Measurements from ENCODE around the gene MPST. TPM values are rescaled to one million over a fixed set of nuclear protein-coding genes. Genes with fewer than 3 reads are reported as not detected.

MPST gene
- total RNA-seq, 4 donors from 2014 or later: 131 to 161 (median 146) TPM

DNA sequence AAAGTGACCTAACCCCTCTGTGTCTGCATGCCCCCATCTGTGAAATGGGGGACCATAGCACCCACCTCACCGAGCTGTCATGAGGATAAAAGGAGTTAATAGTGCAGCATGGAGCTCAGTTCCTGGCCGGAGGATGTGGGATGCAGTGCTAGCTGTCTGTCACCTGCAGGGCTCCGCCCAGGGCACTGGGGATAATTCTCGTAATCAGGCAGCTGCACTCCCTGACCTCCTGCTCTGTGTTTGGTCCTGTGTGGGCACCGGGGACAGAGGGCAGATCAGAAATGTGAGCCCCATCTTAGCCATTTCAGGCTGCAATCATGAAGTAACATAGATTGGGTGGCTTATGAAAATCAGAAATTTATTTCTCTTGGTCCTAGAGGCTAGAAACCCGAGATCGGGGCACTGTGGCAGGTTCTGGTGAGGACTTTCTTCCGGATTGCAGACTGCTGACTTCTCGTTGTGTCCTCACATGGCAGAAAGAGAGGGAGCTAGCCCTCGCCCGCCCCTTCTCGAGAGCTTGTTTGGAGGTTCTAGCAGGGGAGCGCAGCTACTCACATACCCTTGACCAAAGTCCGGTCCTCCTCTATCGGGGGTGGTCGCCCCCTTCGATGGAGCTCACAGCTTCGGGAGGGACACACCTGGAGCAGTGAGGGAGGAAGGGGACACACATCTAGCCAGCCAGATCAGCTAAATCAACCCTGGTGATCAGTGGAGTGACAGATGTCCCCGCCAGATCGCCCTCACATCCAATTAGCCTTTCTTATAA, 35.2 kb downstream of the MPST start:
- Histone ChIP-seq H3K4me1 (no peaks in the 10 kb centered on the region), H3K27ac (no peak overlapping the region), H3K4me3 (no peak overlapping the region), H3K27me3 (peaks cover 0 to 12% (median 9%) of the 10 kb centered on the region in 3 donors), H3K36me3 (no peaks in the 10 kb centered on the region), H3K9me3 (no peaks in the 10 kb centered on the region)
- TF ChIP-seq POLR2A (IDR thresholded peaks at IDR 0.05): no peak
- TF ChIP-seq, protein P1, sequence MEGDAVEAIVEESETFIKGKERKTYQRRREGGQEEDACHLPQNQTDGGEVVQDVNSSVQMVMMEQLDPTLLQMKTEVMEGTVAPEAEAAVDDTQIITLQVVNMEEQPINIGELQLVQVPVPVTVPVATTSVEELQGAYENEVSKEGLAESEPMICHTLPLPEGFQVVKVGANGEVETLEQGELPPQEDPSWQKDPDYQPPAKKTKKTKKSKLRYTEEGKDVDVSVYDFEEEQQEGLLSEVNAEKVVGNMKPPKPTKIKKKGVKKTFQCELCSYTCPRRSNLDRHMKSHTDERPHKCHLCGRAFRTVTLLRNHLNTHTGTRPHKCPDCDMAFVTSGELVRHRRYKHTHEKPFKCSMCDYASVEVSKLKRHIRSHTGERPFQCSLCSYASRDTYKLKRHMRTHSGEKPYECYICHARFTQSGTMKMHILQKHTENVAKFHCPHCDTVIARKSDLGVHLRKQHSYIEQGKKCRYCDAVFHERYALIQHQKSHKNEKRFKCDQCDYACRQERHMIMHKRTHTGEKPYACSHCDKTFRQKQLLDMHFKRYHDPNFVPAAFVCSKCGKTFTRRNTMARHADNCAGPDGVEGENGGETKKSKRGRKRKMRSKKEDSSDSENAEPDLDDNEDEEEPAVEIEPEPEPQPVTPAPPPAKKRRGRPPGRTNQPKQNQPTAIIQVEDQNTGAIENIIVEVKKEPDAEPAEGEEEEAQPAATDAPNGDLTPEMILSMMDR (IDR thresholded peaks at IDR 0.05 in 4 of 5, conservative IDR thresholded peaks at IDR 0.05 in 1 of 5): no peak
- in situ Hi-C loops (cut with MboI; ENCODE audit: low sequenced_read_pairs in 4 of 4) (no loop called here), intact Hi-C loops (cut with DNase I; ENCODE audit: low total_unique reads) (no loop called here)
- ATAC-seq (no peak), DNase-seq (no peak)

DNA sequence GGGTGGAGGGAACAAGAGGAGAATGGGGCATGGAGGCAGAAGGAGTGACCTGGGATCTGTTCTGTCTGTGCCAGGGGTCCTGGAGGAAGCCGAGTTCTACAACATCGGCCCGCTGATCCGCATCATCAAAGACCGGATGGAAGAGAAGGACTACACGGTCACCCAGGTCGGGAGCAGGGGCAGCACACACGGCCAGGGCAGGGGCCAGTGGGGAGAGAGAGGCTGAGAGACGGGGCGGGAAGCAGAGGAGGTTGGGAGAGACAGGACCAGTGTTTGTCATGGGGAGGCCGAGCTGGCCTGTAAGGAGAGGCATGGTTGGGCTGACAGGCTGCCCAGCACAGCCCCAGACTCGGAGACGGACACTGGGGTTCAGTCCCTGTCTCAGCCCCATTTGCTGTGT, 36.7 kb downstream of the MPST start:
- Histone ChIP-seq H3K9me3 (no peaks in the 10 kb centered on the region), H3K4me3 (no peak overlapping the region), H3K27ac (no peak overlapping the region), H3K27me3 (peaks cover 0 to 5% (median 0%) of the 10 kb centered on the region in 3 donors), H3K4me1 (no peaks in the 10 kb centered on the region), H3K36me3 (no peaks in the 10 kb centered on the region)
- DNase-seq (no peak), ATAC-seq (no peak)
- intact Hi-C loops (cut with DNase I; ENCODE audit: low total_unique reads): no loop called here
- in situ Hi-C loops (cut with MboI; ENCODE audit: low sequenced_read_pairs in 4 of 4): no loop called here
- no peak for TF ChIP-seq POLR2A (IDR thresholded peaks at IDR 0.05)
- TF ChIP-seq, protein P1 (IDR thresholded peaks at IDR 0.05 in 4 of 5, conservative IDR thresholded peaks at IDR 0.05 in 1 of 5): no peak

DNA sequence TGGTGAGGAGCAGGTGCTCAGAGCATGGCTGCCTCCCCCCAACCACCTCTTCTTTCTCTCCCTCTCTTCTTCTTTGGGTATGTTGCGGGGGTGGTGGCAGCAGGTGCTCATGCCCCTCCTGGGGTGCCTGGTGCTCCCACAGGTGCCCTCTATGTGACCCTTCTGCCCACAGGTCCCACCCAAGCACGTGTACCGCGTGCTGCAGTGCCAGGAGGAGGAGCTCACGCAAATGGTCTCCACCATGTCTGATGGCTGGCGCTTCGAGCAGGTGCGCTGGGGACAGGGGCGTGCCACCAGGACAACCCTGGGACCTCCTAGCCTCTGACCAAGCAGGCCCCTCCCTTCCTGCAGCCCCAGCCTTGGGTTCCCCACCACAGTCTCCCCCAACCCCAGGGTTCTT, 37.7 kb downstream of the MPST start:
- Histone ChIP-seq H3K9me3 (no peaks in the 10 kb centered on the region), H3K4me3 (no peak overlapping the region), H3K4me1 (no peaks in the 10 kb centered on the region), H3K27me3 (no peaks in the 10 kb centered on the region), H3K36me3 (no peaks in the 10 kb centered on the region), H3K27ac (no peak overlapping the region)
- DNase-seq (no peak), ATAC-seq (no peak)
- no peak for TF ChIP-seq POLR2A (IDR thresholded peaks at IDR 0.05)
- TF ChIP-seq, protein P1 (IDR thresholded peaks at IDR 0.05 in 4 of 5, conservative IDR thresholded peaks at IDR 0.05 in 1 of 5): no peak
- intact Hi-C loops (cut with DNase I; ENCODE audit: low total_unique reads) (no loop called here), in situ Hi-C loops (cut with MboI; ENCODE audit: low sequenced_read_pairs in 4 of 4) (no loop called here)

DNA sequence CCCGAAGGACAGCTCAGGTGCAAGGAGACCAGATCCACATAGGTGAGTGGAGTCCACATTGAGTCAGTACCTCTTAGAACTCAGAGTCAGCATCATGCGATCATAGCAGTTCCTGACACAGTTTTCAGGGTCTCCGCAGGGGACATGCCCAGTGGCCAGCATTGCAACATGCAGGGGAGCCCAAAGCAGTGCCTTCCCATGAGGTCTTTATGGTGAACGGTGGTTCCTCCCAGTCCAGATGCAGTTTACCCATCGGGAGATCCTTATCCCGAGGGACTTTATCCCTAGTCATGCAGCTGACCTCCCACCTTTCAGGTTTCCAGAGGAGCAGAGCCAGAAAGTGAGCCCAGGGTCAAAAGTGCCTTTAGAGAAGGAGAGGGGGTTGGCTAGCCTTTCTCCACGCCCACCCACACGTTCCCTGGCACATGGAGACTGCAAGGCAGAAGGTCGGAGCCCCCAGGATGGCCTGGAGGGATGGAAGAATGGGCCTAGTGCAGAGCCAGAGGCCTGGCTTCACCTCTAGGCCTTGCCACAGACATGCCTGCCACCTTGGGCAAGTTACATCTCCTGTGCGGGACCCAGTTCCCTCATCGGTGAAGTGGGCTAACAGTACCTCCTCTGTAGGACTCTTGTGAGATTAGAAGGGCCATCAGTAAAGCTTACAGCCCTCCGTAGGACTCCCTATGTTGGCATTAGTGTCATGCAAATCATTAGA, 38.4 kb downstream of the MPST start:
- DNase-seq (no peak), ATAC-seq (no peak)
- TF ChIP-seq, protein P1 (IDR thresholded peaks at IDR 0.05 in 4 of 5, conservative IDR thresholded peaks at IDR 0.05 in 1 of 5): no peak
- TF ChIP-seq POLR2A (IDR thresholded peaks at IDR 0.05): no peak
- in situ Hi-C loops (cut with MboI; ENCODE audit: low sequenced_read_pairs in 4 of 4): no loop called here
- H3K27ac ChIP-seq: no peak overlapping the region
- no peaks in the 10 kb centered on the region for H3K27me3 ChIP-seq
- H3K4me1 ChIP-seq: no peaks in the 10 kb centered on the region
- intact Hi-C loops (cut with DNase I; ENCODE audit: low total_unique reads): no loop called here
- no peaks in the 10 kb centered on the region for H3K36me3 ChIP-seq
- no peaks in the 10 kb centered on the region for H3K9me3 ChIP-seq
- no peak overlapping the region for H3K4me3 ChIP-seq
